ENCODE measurements around the gene TGFBI.
A peak's percentile ranks its signal among the peaks of the same experiment; 100 is the strongest.

The TGFBI gene

GRCh38 chr5:136067422-136067821, 38.6 kb downstream of the TGFBI start:
- no peak for DNase-seq

GRCh38 chr5:136070486-136071285, 41.9 kb downstream of the TGFBI start:
- no peak for DNase-seq

- no peak for DNase-seq
Observed at GRCh38 chr5:136073714-136074529, 45.1 kb downstream of the TGFBI start.

GRCh38 chr5:136075466-136075891, 46.7 kb downstream of the TGFBI start:
- DNase-seq: no peak

GRCh38 chr5:136076067-136076466, 47.3 kb downstream of the TGFBI start:
- DNase-seq: no peak

DNA sequence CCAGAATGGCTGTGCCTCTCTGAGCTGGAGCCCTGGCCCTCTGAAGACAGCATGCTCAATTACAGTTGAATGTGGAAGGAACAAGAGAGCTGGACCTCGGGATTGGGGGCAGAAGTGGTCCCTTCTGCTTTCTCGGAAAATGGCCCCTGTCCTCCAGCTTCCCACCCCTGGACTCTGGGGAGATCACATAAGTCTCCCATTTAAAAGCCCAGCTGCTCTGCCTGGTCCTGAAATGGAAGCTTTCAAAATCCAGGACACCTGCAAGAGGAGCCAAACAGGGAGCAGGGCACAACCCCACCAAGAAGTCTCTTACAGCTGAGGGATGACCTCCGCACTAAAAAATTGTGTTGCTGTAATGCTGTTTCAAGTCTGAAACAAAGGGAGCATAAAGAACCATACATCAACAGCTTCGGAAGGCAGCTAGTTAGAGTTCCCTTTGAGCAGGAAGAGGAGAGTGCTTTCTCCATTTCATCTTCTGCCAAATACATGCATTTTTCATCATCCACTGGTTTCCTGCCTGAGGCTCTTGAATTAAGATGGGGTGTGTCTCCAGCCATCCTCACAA, 48.2 kb downstream of the TGFBI start:
- no peak for DNase-seq

DNA sequence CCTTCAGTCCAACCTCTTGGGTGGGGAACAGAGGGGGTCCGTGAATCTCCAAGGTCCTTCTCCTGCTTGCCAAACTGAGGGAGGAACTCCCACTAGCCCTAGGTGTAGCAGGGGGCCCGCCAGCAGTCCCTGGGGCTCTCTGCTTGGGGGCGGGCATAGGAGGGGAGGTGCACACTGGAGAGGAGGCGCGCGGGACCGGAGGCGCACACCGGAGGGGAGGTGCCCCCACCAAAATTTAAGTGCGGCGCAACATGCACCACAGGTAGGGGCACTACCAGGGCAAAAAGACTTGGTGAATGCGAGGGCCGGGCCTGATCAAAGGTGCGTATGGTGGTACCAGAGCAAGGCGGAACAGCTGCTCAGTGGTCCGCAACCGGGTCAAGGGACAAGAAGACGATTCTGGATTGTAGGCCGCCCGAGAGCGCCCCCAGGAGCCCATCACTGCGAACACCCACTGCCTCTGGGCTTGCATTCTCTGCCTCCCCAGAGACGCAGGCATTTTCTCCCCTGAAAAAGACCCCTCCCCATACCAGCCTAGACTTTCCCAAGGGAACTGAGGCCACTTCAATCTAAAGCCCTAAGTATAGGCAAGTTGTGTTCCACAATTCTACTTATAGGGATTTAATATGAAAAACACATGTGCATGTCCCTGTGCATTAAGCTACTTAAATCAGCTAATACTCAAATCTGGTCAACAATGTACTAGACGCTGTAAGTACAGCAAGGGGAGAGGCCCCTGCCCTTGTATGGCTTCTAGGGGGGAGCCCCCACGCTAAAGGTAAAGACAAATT, 50.6 kb downstream of the TGFBI start:
- no peak for DNase-seq

DNA sequence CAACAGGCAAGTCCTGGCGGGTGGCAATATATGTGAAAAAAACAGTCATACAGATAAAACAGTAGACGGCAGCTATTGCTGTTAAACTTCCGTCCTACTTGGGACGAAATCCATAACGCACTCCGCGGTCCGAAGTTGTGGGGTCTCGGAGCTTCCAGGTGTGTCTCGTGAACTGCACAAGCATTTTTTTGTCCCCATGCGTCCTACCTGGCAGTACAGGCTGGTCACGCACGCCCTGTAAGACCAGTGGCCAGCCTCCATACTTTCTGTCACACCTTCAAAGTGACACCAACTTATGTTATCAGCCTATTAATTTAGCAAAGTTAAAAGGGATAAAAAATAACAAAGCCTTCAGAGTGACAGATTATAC, 51.3 kb downstream of the TGFBI start:
- DNase-seq: no peak

DNA sequence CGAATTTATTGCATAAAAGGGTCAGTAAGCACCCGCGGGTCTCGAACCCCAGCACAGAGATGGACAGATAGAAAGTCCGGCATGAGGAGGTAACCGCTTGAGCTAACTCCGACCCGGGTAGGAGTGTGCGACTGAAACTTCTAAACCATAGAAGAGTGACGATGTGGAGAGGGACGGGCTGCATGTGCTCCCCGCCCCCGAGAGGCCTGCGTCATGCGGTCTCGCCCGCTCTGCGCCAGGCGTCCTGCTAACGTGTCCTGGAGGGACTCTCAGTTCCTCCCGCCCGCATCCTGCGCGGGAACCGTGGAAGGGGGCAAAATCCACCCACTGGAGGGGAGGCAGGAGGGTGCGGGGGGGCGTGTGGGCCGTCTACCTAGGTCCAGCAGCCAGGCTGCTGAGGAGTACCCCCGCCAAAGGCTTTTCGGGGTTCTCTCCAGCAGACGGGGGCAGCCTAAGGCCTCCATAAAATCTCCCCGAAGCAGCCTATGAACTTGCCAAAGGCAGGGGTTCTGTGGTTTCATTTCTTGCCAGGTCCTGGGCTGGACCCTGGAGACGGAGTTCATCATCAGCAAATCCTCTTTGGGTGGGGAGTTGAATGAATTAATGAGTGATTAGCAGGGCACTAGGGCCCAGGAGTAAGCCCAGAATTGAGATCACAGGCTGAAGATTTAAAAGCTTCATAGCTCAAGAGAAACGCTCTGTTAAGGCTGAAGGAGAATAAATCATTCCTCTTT, 51.9 kb downstream of the TGFBI start:
- DNase-seq: peak; percentile 69 to 86

GRCh38 chr5:136081217-136081591, 52.4 kb downstream of the TGFBI start:
- no peak for DNase-seq

DNA sequence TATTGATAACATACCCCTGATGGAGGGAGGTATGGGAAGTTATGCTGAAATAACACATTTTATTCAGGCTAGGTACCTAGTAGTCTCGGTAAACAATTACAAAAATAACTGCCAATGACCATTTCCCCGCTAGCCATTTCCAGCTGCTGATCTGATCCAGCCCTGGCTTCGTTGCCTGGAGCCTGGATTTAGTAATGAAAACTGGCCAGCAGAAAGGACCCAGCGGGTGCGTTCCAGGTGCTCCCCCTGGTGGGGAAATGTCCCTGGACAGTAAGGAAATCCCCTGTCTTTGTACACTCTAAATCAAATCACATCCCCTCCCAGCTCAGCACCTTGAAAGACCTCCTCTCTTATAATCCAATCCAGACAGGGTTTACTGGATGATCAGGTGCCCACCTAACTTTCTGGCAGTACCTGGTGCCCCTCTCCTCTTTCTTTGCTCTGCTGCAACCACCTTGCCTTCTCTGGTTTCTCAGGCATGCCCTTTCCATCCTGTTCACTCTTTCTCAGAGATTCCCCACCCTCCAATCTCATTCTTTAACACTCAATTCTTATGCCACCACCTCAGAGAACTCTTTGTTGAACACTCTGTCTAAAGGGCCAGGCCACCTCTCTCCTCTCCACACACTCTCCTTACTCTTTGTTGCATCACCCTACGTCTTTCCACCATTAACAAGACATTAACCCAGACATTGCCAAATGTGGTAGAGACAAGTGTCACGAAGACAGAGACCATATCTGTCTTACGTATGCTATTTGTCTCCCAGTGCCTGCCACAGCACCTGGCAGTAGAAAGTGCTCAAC, 53.8 kb downstream of the TGFBI start:
- DNase-seq: peak; percentile 37 to 62

GRCh38 chr5:136084698-136085097, 55.9 kb downstream of the TGFBI start:
- no peak for DNase-seq

GRCh38 chr5:136086783-136087566, 58.2 kb downstream of the TGFBI start:
- DNase-seq: no peak

- peak in 1 of 2 donors; percentile 26 for DNase-seq
Observed at GRCh38 chr5:136087961-136088871, 59.4 kb downstream of the TGFBI start.

DNA sequence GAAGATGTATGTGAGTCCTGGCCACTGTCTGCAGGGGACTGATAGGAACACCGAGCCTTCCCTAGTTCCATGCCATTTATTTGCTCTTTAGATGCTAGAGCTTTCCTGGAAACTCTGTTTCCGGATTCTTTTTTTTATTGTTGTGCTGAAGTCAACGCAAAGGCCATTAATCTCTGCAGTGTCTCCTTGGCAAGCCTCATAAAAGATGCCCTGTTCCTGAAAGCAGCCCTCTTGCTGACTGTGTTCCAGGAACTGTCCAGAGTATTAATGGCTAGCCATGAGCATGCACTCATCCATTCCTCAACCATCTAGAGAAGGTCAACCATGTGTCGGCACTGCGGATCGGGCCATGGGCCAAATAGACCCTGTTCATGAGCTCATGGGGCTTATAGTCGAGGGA, 61.0 kb downstream of the TGFBI start:
- DNase-seq: no peak

DNA sequence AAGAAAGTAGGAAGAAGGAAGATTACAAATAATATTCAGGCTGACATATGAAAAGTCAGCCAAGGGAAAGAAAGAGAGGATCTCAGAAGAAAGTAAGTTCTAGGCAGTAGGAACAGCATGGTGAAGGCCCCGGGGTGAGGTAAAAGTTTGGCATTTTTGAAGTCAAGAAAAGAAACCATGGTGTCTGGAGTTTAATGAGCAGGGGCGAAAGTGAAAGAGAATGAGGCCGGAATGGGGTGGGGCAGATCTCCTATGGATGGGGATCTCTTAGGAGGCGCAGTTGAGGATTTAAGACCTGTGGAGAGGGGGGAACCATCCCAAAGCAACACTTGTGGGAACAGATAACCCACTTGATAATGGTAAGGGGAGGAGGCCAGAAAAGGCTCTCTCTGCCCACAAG, 61.5 kb downstream of the TGFBI start:
- DNase-seq: no peak

- DNase-seq: peak; percentile 46 to 82
Observed at GRCh38 chr5:136094189-136094912, 65.6 kb downstream of the TGFBI start.

GRCh38 chr5:136094913-136095641, 66.3 kb downstream of the TGFBI start:
- DNase-seq: no peak

All from inflammatory macrophage treated with lipopolysaccharide for 1 hour (primary cell).